AG10803 (cell line): ENCODE measurements around the gene SH3PXD2B.
"Not testable (repeated sequence)": the region's sequence is repeated elsewhere in the genome, so short reads cannot be mapped to it uniquely, and the experiment has no call there.

Source experiments
- DNase-seq: peaks from one replicate; pipeline ENCODE4 v3.0.0; 2010; ENCODE audit warnings: low read depth
- H3K4me3 ChIP-seq: 2 replicates; pipeline ENCODE4 v1.5.1; 2011; ENCODE audit warnings: mild to moderate bottlenecking, low read length, control low read depth
- CTCF ChIP-seq: conservative IDR thresholded peaks from 2 replicates; pipeline ENCODE4 v1.5.1; 2011; ENCODE audit warnings: mild to moderate bottlenecking, low read length, control low read depth, inconsistent platforms

SH3PXD2B gene

GRCh38 chr5:172411484-172412072 is 42.7 kb downstream of the SH3PXD2B start:
- TF ChIP-seq CTCF = 0 out of 2 replicates have a peak, but pooled peaks have one; percentile 4
- no peak overlapping the region for H3K4me3 ChIP-seq
- DNase-seq = peak; percentile 85

GRCh38 chr5:172410662-172411483 is 43.5 kb downstream of the SH3PXD2B start:
- no peak overlapping the region for H3K4me3 ChIP-seq
- TF ChIP-seq CTCF = no peak
- DNase-seq = peak; percentile 91

DNA sequence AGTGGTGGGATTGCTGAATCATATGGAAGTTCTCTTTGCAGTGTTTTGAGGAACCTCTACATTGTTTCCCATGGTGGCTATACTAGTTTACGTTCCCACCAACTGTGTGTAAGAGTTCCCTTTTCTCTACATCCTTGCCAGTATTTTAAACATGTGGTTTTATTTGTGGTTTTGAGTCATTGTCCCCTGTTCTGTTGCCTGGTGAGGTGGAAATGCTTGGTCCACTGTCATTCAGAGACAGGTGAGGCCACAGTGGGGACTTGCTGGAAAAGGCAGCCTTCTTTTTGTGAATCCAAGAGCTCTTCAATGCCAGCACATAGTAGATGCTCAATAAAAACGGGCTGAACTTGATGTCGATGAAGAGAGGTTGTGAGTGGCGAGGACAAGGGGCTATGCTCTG is 44.2 kb downstream of the SH3PXD2B start:
- DNase-seq = peak; percentile 79

DNA sequence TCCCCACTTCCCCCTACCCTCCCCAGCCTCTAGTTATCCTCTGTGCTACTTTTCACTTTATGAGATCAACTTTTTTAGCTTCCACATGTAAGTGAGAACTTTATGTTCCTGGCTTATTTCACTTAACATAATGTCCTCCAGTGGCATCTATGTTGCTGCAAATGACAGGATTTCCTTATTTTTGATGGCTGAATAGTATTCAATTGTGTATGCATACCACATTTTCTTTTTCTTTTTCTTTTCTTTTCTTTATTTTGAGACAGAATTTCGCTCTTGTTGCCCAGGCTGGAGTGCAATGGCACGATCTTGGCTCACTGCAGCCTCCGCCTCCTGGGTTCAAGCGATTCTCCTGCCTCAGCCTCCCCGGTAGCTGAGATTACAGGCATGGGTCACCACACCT is 44.8 kb downstream of the SH3PXD2B start:
- not testable (repeated sequence) for H3K4me3 ChIP-seq, DNase-seq

More for the DNA sequence above, 44.2 kb downstream of the SH3PXD2B start:
- H3K4me3 ChIP-seq = no peak overlapping the region
- no peak for TF ChIP-seq CTCF

DNA sequence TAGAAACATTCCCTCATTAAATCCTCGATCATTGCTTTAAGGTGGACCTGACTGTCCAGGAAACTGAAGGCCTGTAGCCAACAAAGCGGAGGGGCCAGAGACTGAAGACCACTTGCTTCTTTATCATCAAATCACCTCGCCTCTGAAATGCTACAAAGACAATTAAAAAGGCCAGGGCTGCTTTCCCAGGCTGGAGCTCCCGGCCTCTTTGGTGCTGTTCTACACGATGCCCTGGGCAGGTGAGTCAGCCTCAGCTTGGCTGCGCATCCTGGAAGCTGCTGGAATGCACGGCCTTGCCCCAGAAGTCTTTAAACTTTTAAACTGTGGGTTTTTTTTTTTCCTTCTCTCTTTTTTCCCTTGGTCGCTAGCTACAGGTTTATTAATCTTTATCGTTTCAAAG is 46.5 kb downstream of the SH3PXD2B start:
- DNase-seq = peak; percentile 59
- TF ChIP-seq CTCF = no peak
- H3K4me3 ChIP-seq = no peak overlapping the region

DNA sequence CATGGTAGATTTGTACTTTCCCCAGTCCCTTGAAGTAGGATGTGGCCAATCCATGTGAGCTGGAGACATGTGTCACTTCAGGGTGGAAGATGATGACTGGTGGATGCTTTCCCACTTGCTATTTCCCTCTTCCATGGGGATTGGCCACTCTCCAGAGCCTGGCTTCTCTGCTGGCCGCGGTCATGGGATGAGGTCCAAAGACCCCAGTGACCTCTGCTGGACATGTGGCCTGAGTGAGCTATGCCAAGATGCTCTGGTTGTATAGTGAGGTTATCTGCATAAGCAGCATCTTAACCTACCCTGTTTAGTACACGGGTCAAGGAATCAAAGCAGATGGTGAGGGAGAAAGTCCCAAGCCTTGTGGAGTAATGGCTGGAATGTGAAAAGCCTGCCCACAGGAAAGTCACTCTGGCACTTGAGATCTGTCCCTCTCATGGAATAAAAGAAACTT is 47.1 kb downstream of the SH3PXD2B start:
- peak; percentile 54 for DNase-seq
- no peak overlapping the region for H3K4me3 ChIP-seq
- no peak for TF ChIP-seq CTCF

- TF ChIP-seq CTCF = no peak
- no peak for DNase-seq
- no peak overlapping the region for H3K4me3 ChIP-seq
Measured at GRCh38 chr5:172405226-172406107, 48.9 kb downstream of the SH3PXD2B start.
